ENCODE results near the gene B3GALT6.
A peak's percentile ranks its signal among the peaks of the same experiment; 100 is the strongest.

B3GALT6 gene

DNA sequence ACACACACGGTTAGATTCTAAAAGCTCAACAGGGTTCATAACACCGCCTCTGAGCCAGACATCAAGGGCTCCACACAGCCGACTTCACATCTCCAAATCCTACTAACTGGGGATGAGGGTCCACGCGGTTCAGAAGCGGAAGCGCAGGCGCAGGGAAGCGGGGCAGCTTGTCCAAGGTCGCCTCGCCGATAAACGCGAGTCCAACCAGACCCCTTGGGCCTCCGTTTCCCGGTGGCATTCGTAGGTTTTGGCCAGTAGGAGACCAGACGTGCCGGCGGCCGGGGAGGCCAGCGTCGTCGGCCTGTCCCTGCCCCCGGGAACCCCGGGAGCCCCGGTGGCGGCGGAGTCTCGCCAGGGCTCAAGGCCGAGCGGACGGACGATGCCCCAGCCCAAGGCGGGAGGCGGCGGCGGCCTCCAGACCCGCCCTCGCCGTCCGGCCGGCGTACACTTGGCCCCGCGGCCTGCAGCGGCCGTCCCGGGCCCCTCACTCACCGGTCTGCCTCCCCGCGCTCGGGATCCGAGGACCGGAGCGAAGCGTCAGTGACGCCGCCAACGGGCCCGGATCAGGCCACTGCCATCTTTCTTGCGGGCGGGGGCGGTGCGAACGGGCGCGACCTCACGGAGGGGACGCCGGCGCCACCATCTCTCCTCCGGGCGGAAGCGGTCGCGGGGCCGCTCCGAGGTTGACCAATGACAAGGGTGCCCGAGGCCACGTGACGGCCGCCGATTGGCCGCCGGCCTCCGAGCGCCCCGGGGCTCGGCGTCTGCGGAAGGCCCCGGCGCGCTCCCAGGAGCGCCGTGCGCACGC lies 433 bp upstream of the B3GALT6 start, which contains the start of gene SDF4 (continued):
- TF ChIP-seq, protein P1, sequence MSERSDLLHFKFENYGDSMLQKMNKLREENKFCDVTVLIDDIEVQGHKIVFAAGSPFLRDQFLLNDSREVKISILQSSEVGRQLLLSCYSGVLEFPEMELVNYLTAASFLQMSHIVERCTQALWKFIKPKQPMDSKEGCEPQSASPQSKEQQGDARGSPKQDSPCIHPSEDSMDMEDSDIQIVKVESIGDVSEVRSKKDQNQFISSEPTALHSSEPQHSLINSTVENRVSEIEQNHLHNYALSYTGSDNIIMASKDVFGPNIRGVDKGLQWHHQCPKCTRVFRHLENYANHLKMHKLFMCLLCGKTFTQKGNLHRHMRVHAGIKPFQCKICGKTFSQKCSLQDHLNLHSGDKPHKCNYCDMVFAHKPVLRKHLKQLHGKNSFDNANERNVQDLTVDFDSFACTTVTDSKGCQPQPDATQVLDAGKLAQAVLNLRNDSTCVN (tag by site-specific recombination; optimal IDR thresholded peaks at IDR 0.05): peak; percentile 91
- TF ChIP-seq KLF1 (tag by site-specific recombination; IDR thresholded peaks at IDR 0.05) (peak; percentile 39; the same call in 1 of the 2 replicates), ZNF175 (tag by site-specific recombination; IDR thresholded peaks at IDR 0.05) (no peak), ZNF791 (tag by site-specific recombination; IDR thresholded peaks at IDR 0.05) (no peak), YY2 (tag by site-specific recombination; IDR thresholded peaks at IDR 0.05) (peak; percentile 91), ZNF48 (tag by site-specific recombination; IDR thresholded peaks at IDR 0.05) (no peak), ZNF658 (tag by site-specific recombination; IDR thresholded peaks at IDR 0.05) (no peak), SP3 (tag by site-specific recombination; IDR thresholded peaks at IDR 0.05) (peak; percentile 72), ZNF223 (tag by site-specific recombination; IDR thresholded peaks at IDR 0.05) (no peak), KLF7 (tag by site-specific recombination; IDR thresholded peaks at IDR 0.05; ENCODE audit: borderline replicate concordance) (no peak), KLF8 (tag by site-specific recombination; IDR thresholded peaks at IDR 0.05) (peak; percentile 92), ZNF324 (tag by site-specific recombination; IDR thresholded peaks at IDR 0.05) (no peak), ZBTB1 (tag by site-specific recombination; IDR thresholded peaks at IDR 0.05) (no peak), ZNF510 (tag by site-specific recombination; IDR thresholded peaks at IDR 0.05; ENCODE audit: insufficient replicate concordance) (no peak), ZNF621 (tag by site-specific recombination; IDR thresholded peaks at IDR 0.05) (no peak), ZNF544 (tag by site-specific recombination; IDR thresholded peaks at IDR 0.05) (no peak), GLIS2 (tag by site-specific recombination; IDR thresholded peaks at IDR 0.05) (peak; percentile 53; the same call in 1 of the 2 replicates), ZNF146 (tag by site-specific recombination; IDR thresholded peaks at IDR 0.05) (no peak), BCL11B (tag by site-specific recombination; IDR thresholded peaks at IDR 0.05; ENCODE audit: low read depth) (no peak), ZNF239 (tag by site-specific recombination; IDR thresholded peaks at IDR 0.05) (no peak), ZNF624 (tag by site-specific recombination; IDR thresholded peaks at IDR 0.05) (no peak), ZNF16 (tag by site-specific recombination; IDR thresholded peaks at IDR 0.05; ENCODE audit: low read depth) (no peak), ZNF792 (tag by site-specific recombination; IDR thresholded peaks at IDR 0.05) (no peak)
- TF ChIP-seq, protein P2, sequence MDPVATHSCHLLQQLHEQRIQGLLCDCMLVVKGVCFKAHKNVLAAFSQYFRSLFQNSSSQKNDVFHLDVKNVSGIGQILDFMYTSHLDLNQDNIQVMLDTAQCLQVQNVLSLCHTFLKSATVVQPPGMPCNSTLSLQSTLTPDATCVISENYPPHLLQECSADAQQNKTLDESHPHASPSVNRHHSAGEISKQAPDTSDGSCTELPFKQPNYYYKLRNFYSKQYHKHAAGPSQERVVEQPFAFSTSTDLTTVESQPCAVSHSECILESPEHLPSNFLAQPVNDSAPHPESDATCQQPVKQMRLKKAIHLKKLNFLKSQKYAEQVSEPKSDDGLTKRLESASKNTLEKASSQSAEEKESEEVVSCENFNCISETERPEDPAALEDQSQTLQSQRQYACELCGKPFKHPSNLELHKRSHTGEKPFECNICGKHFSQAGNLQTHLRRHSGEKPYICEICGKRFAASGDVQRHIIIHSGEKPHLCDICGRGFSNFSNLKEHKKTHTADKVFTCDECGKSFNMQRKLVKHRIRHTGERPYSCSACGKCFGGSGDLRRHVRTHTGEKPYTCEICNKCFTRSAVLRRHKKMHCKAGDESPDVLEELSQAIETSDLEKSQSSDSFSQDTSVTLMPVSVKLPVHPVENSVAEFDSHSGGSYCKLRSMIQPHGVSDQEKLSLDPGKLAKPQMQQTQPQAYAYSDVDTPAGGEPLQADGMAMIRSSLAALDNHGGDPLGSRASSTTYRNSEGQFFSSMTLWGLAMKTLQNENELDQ (tag by site-specific recombination; IDR thresholded peaks at IDR 0.05; ENCODE audit: low read depth): no peak
- TF ChIP-seq, protein P3, sequence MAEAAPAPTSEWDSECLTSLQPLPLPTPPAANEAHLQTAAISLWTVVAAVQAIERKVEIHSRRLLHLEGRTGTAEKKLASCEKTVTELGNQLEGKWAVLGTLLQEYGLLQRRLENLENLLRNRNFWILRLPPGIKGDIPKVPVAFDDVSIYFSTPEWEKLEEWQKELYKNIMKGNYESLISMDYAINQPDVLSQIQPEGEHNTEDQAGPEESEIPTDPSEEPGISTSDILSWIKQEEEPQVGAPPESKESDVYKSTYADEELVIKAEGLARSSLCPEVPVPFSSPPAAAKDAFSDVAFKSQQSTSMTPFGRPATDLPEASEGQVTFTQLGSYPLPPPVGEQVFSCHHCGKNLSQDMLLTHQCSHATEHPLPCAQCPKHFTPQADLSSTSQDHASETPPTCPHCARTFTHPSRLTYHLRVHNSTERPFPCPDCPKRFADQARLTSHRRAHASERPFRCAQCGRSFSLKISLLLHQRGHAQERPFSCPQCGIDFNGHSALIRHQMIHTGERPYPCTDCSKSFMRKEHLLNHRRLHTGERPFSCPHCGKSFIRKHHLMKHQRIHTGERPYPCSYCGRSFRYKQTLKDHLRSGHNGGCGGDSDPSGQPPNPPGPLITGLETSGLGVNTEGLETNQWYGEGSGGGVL (tag by site-specific recombination; IDR thresholded peaks at IDR 0.05): peak; percentile 17; the same call in 1 of the 2 replicates
- TF ChIP-seq, protein P4, sequence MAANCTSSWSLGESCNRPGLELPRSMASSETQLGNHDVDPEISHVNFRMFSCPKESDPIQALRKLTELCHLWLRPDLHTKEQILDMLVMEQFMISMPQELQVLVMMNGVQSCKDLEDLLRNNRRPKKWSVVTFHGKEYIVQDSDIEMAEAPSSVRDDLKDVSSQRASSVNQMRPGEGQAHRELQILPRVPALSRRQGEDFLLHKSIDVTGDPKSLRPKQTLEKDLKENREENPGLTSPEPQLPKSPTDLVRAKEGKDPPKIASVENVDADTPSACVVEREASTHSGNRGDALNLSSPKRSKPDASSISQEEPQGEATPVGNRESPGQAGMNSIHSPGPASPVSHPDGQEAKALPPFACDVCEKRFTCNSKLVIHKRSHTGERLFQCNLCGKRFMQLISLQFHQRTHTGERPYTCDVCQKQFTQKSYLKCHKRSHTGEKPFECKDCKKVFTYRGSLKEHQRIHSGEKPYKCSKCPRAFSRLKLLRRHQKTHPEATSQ (tag by site-specific recombination; IDR thresholded peaks at IDR 0.05): no peak
- TF ChIP-seq, protein P5, sequence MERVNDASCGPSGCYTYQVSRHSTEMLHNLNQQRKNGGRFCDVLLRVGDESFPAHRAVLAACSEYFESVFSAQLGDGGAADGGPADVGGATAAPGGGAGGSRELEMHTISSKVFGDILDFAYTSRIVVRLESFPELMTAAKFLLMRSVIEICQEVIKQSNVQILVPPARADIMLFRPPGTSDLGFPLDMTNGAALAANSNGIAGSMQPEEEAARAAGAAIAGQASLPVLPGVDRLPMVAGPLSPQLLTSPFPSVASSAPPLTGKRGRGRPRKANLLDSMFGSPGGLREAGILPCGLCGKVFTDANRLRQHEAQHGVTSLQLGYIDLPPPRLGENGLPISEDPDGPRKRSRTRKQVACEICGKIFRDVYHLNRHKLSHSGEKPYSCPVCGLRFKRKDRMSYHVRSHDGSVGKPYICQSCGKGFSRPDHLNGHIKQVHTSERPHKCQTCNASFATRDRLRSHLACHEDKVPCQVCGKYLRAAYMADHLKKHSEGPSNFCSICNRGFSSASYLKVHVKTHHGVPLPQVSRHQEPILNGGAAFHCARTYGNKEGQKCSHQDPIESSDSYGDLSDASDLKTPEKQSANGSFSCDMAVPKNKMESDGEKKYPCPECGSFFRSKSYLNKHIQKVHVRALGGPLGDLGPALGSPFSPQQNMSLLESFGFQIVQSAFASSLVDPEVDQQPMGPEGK (tag by site-specific recombination; IDR thresholded peaks at IDR 0.05): peak; percentile 82
